ENCODE measurements around the gene RASAL2.

GRCh38 chr1:178345807-178346206 is 251.9 kb downstream of the RASAL2 start:
- TF ChIP-seq, protein P1, sequence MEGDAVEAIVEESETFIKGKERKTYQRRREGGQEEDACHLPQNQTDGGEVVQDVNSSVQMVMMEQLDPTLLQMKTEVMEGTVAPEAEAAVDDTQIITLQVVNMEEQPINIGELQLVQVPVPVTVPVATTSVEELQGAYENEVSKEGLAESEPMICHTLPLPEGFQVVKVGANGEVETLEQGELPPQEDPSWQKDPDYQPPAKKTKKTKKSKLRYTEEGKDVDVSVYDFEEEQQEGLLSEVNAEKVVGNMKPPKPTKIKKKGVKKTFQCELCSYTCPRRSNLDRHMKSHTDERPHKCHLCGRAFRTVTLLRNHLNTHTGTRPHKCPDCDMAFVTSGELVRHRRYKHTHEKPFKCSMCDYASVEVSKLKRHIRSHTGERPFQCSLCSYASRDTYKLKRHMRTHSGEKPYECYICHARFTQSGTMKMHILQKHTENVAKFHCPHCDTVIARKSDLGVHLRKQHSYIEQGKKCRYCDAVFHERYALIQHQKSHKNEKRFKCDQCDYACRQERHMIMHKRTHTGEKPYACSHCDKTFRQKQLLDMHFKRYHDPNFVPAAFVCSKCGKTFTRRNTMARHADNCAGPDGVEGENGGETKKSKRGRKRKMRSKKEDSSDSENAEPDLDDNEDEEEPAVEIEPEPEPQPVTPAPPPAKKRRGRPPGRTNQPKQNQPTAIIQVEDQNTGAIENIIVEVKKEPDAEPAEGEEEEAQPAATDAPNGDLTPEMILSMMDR (conservative IDR thresholded peaks at IDR 0.05 in 1 of 2, IDR thresholded peaks at IDR 0.05 in 1 of 2; ENCODE audit: low read depth in 1 of 2, low read length in 2 of 2) = no peak
- no peak for TF ChIP-seq EZH2 (IDR thresholded peaks at IDR 0.05; ENCODE audit: low read length, missing control alignments)
